ENCODE data around the gene VSTM4.

DNA sequence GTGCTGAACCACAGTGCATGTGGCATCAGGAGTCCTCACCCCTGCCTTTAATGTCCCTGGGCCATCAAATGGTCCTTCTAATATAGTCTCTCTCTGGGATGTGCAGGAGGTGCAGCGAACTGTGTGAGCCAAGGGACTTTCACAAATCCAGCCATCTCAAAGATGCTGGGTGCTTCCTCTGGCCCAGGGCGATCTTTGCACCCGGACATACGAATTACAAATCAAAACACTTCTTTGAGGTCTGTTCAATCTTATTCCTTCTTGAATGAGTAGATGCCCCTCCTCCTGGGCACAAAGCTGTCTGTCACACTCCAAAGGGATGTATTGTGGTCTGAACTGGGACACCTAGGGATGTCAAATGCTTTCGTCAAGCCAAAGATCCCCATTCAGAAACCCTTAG, 60.6 kb downstream of the VSTM4 start:
- TF ChIP-seq CHD1 (IDR thresholded peaks at IDR 0.05; ENCODE audit: low read depth, low read length) (no peak), RAD21 (IDR thresholded peaks at IDR 0.05; ENCODE audit: low read length) (no peak), CTCF (conservative IDR thresholded peaks at IDR 0.05; ENCODE audit: low read depth, low read length) (no peak), POLR2A (IDR thresholded peaks at IDR 0.05; ENCODE audit: low read depth, low read length) (no peak), BHLHE40 (IDR thresholded peaks at IDR 0.05; ENCODE audit: low read depth, low read length) (no peak), CEBPB (IDR thresholded peaks at IDR 0.05; ENCODE audit: low read depth, low read length) (no peak), RFX5 (IDR thresholded peaks at IDR 0.05; ENCODE audit: low read depth, low read length) (no peak)
